HTR-8/SVneo (cell line): Measurements from ENCODE around the gene LONRF3.

Experiments used
- DNase-seq: peaks from one replicate; pipeline ENCODE4 v3.0.0; 2011; ENCODE audit warnings: low spot score, mixed read lengths; ENCODE audit not compliant: insufficient read length
- FAIRE-seq: peaks from 2 replicates; lab custom pipeline; 2011; peaks lifted over from hg19 to GRCh38; lab: Jason Lieb, UNC

The LONRF3 gene

GRCh38 chrX:118974088-118974907 is at the start of gene LONRF3:
Gene LONRF3 (plus strand): TSS chrX:118974618. CDS start chrX:118974781, 163 bp downstream.
- DNase-seq (no peak), FAIRE-seq (no peak)

- FAIRE-seq (no peak), DNase-seq (no peak)
Observed at GRCh38 chrX:118928151-118928550, 46.3 kb upstream of the LONRF3 start.

- FAIRE-seq = no peak
Observed at GRCh38 chrX:118935352-118935751, 39.1 kb upstream of the LONRF3 start.

GRCh38 chrX:118941147-118941546 is 33.3 kb upstream of the LONRF3 start:
- FAIRE-seq (no peak), DNase-seq (no peak)

More at GRCh38 chrX:118935352-118935751, 39.1 kb upstream of the LONRF3 start:
- no peak for DNase-seq

GRCh38 chrX:118943102-118943501 is 31.3 kb upstream of the LONRF3 start:
- FAIRE-seq (no peak), DNase-seq (no peak)

- DNase-seq (no peak), FAIRE-seq (no peak)
Observed at GRCh38 chrX:118945921-118946320, 28.5 kb upstream of the LONRF3 start.

- no peak for DNase-seq
Observed at GRCh38 chrX:118948270-118948669, 26.1 kb upstream of the LONRF3 start.

GRCh38 chrX:118961866-118962560 is 12.4 kb upstream of the LONRF3 start:
- no peak for DNase-seq
- no peak for FAIRE-seq

More at GRCh38 chrX:118948270-118948669, 26.1 kb upstream of the LONRF3 start:
- no peak for FAIRE-seq

GRCh38 chrX:118963159-118963558 is 11.3 kb upstream of the LONRF3 start:
- DNase-seq (no peak), FAIRE-seq (no peak)

- FAIRE-seq = no peak
- DNase-seq = no peak
Observed at GRCh38 chrX:118964252-118964651, 10.2 kb upstream of the LONRF3 start.

- FAIRE-seq (no peak), DNase-seq (no peak)
Observed at GRCh38 chrX:118965395-118965794, 9.0 kb upstream of the LONRF3 start.

GRCh38 chrX:118968031-118968430 is 6.4 kb upstream of the LONRF3 start:
- FAIRE-seq (no peak), DNase-seq (no peak)

GRCh38 chrX:118971552-118971951 is 2.9 kb upstream of the LONRF3 start:
- FAIRE-seq = no peak
- no peak for DNase-seq

GRCh38 chrX:118973389-118974087 is 880 bp upstream of the LONRF3 start:
- no peak for FAIRE-seq
- DNase-seq = no peak

- FAIRE-seq = no peak
- no peak for DNase-seq
Observed at GRCh38 chrX:118974908-118975671, 672 bp downstream of the LONRF3 start.

- FAIRE-seq (no peak), DNase-seq (no peak)
Observed at GRCh38 chrX:118975831-118976598, 1.6 kb downstream of the LONRF3 start.

- DNase-seq (no peak), FAIRE-seq (no peak)
Observed at GRCh38 chrX:118976599-118977340, 2.4 kb downstream of the LONRF3 start.

GRCh38 chrX:118977424-118977823 is 3.0 kb downstream of the LONRF3 start:
- DNase-seq = no peak
- no peak for FAIRE-seq

- no peak for DNase-seq
- FAIRE-seq = no peak
Observed at GRCh38 chrX:118978451-118978850, 4.0 kb downstream of the LONRF3 start.
